GM19324 (cell line): ENCODE measurements around the gene PDZK1IP1.
"Not testable (repeated sequence)": the region's sequence is repeated elsewhere in the genome, so short reads cannot be mapped to it uniquely, and the experiment has no call there.

ENCODE experiments used
- ATAC-seq: cut with Tn5 transposase; IDR thresholded peaks from one replicate; pipeline ENCODE4 v1.9.1; 2021; ENCODE audit warnings: mild to moderate bottlenecking, moderate library complexity; ENCODE audit not compliant: unreplicated experiment, low FRiP score

Gene PDZK1IP1

DNA sequence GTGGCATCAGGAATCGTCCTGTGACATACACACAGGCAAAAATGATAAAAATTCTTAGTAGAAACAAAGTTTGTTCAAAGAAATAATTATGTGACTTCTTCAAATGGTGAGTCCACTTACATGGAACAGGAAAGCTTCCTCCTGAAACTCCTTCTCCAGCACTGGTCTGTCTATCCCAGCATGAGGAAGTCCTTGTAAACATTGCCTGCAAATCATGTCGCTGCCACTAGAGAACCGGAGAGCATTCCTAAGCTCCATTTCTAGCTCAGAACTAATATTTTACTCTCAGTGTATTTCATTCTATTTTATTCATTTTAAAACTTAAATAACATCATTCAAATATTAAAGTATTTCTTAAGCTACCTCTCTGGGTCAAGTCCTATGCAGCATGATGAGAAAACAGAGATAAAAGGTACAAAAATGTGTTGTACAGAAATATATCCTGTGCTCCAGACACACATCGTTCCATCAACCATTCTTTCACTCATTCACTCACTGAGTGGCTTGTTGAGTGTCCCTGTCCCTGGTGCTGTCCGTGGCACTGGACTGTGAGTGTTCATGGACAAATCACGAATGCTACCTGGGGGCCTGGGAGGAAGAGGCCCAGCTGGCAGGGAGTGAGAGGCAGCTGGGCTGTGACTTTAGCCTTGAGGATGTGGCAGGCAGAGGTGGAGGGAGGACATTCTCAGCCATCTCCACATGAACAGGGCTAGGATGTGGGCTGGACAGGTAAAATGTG, 42.6 kb downstream of the PDZK1IP1 start:
- ATAC-seq, result no peak

DNA sequence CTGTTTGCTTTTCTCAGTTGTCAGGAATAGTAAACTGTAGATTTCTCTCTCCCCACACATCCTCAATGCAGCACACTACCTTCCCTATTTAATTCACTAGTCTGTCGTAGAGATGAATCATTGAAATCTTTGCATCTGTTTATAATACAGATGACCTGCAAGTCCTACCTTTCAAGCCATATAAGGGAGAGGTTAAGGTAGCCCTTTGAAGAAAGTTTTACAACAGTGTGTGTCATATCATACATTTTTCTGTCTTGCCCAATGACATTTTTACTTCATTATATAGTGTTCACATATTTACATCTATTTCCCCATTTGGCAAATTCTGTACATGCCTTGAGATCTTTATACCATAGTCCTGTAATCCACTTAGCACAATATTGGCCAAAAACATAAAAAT, 43.3 kb downstream of the PDZK1IP1 start:
- ATAC-seq, result not testable (repeated sequence)

DNA sequence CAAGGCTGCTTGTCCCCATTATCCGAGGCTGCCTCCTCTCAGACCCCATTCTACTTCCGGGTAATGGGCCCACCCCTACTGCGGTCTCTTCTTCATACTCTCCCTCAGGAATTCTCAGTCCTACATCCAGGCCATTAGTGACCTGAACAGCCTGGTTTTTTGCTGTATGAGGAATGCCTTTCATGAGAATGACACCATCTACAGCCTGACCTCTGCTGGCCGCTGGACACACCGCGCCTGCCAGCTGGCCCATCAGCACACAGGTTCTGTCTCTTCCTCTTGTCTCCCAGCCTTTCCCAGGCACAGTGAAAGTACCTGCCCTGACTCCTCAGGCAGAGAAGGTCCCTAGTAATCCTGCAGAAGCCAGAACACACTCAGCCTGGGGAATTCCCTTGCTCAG, 46.2 kb downstream of the PDZK1IP1 start:
- not testable (repeated sequence) for ATAC-seq

DNA sequence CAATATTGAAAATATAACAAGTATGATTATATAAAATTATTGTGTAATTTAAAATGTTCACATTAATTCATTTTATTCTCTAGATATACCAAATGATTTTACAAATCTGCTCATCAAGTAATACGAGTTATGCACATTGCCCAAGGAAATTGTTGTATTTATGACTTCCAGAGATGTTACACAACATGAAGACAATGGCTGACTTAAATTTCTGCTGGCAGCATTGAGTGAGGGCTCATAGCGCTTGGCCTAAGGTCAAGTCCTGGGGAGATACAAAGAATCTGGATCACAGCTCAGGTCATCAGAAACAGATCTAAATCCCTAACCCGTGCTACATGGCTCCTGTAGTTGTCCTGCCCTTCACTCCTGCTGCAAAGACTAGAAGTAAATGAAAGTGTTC, 49.5 kb downstream of the PDZK1IP1 start:
- not testable (repeated sequence) for ATAC-seq

DNA sequence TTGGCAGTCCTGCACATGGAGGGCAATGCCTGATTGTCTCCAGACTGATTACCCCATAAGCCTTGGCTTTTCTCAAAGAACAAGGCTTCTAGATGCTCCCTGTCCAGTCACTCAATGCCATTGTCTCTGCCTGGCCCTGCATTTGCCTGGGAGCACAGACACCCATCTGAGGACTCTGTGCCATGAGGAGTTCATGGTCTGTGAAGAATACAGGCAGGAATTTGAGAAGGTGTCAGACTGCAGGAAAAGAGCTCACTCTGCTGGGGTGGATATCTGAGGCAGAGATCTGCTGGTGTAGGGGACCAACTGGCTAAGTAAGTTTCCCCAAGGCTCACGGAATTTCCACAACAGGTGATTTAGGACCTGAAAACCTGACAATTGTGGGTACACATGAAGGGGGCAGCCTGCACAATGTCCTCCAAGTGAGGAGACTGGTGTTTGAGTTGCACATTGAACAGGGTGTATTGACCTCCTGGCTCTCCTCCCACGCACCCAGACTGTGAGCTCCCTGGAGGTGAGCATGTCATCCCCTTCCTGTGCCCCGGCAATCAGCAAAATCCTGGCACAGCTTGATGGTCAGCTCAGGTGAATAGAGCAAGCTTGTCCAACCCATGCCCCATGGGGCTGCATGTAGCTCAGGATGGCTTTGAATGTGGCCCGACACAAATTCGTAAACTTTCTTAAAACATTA, 51.8 kb downstream of the PDZK1IP1 start:
- ATAC-seq, result no peak

DNA sequence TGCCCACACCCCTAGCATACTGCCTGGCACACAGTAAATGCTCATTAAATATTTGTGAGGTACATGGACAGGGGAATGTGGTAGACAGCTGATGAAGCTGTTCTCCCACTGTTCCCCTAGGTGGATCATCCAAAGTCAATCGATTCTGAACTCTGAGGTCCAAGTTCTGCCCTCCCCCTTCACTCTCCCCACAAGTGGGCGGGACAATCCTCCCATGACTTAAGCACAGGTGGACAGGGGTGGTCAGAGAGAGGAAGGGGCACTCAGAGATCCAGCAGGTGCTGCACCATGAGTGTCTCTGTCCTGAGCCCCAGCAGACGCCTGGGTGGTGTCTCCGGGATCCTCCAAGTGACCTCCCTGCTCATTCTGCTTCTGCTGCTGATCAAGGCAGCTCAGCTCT, 52.6 kb downstream of the PDZK1IP1 start, which contains the start of gene CYP4A22:
Gene CYP4A22 (plus strand): TSS at position 244 of the 400 bp plus-strand sequence. CDS start 45 bp downstream, at position 289.
- no peak for ATAC-seq
